ENCODE results near the gene PFKFB4.

- TF ChIP-seq EZH2 (IDR thresholded peaks at IDR 0.05) = no peak
- no peak for TF ChIP-seq POLR2AphosphoS5 (IDR thresholded peaks at IDR 0.05; ENCODE audit: low read depth, low read length)
Measured at GRCh38 chr3:48518069-48518468, 38.5 kb downstream of the PFKFB4 start.
